ENCODE results near the gene CDH12.

GRCh38 chr5:22372826-22373660, 480.1 kb downstream of the CDH12 start:
- TF ChIP-seq CTCF (IDR thresholded peaks at IDR 0.05) (no peak), POLR2AphosphoS5 (IDR thresholded peaks at IDR 0.05) (no peak), POLR2A (IDR thresholded peaks at IDR 0.05) (no peak)
